CD14-positive monocyte (primary cell): Measurements from ENCODE around the gene MLEC. TPM values are rescaled to one million over a fixed set of nuclear protein-coding genes. Genes with fewer than 3 reads are reported as not detected.
A peak's percentile ranks its signal among the peaks of the same experiment; 100 is the strongest.

Source experiments
- DNase-seq, 3 donors: peaks; one replicate each; pipeline ENCODE4 v3.0.0-alpha.2; 2011 to 2022
- H2AFZ ChIP-seq: 2 replicates; pipeline ENCODE4 v1.6.0; 2012; ENCODE audit warnings: mild to moderate bottlenecking, low read depth, low read length, inconsistent platforms; ENCODE audit not compliant: insufficient read depth, poor library complexity, severe bottlenecking
- H3K27ac ChIP-seq, 2 donors: 1 replicate in 1 of 2; 2 replicates in 1 of 2; pipeline ENCODE4 v1.5.1; 2012 to 2013; ENCODE audit warnings: low read length in 2 of 2, control low read depth in 1 of 2, inconsistent platforms in 1 of 2, low read depth in 1 of 2, mild to moderate bottlenecking in 1 of 2
- H3K27me3 ChIP-seq, 2 donors: one replicate each; pipeline versions ENCODE4 v1.6.0 to v1.6.1; 2011 to 2013; ENCODE audit warnings: low read length in 2 of 2; ENCODE audit not compliant: control insufficient read depth in 2 of 2, insufficient read depth in 2 of 2
- H3K36me3 ChIP-seq, 2 donors: replicated peaks in 1 of 2; 1 replicate in 1 of 2; 2 replicates in 1 of 2; pipeline versions ENCODE4 v1.5.1 to v1.6.1; 2012 to 2013; ENCODE audit warnings: low read length in 2 of 2, control low read depth in 1 of 2, inconsistent platforms in 1 of 2, mild to moderate bottlenecking in 1 of 2; ENCODE audit not compliant: insufficient read depth in 2 of 2, control insufficient read depth in 1 of 2
- H3K4me1 ChIP-seq, 2 donors: 1 replicate in 1 of 2; 2 replicates in 1 of 2; pipeline versions ENCODE4 v1.5.1 to v1.6.1; 2012 to 2013; ENCODE audit warnings: low read length in 2 of 2, control low read depth in 1 of 2, inconsistent platforms in 1 of 2, mild to moderate bottlenecking in 1 of 2, moderate library complexity in 1 of 2; ENCODE audit not compliant: insufficient read depth in 2 of 2, control insufficient read depth in 1 of 2
- H3K4me2 ChIP-seq: replicated peaks from 2 replicates; pipeline ENCODE3; 2012; ENCODE audit warnings: low read length, moderate library complexity, mild to moderate bottlenecking; ENCODE audit not compliant: poor library complexity, severe bottlenecking; ENCODE audit errors: extremely low read depth
- H3K4me3 ChIP-seq, 3 experiments: fragments of 200-600 bp in 1 of 3; sonication (generic) in 1 of 3; replicated peaks in 1 of 3; 1 replicate in 2 of 3; 2 replicates in 1 of 3; pipeline ENCODE4 v1.5.1; 2011 to 2013; ENCODE audit warnings: low read length in 3 of 3, mild to moderate bottlenecking in 3 of 3, control low read depth in 2 of 3, low read depth in 2 of 3, inconsistent platforms in 1 of 3, moderate library complexity in 1 of 3
- H3K79me2 ChIP-seq: 2 replicates; pipeline ENCODE4 v1.6.0; 2012; ENCODE audit warnings: mild to moderate bottlenecking, control low read depth, inconsistent platforms, low read length, moderate library complexity; ENCODE audit not compliant: insufficient read depth
- H3K9ac ChIP-seq: 2 replicates; pipeline ENCODE4 v1.6.0; 2017; ENCODE audit warnings: low read length, mild to moderate bottlenecking; ENCODE audit not compliant: insufficient read depth, poor library complexity, severe bottlenecking
- H3K9me3 ChIP-seq, 2 donors: replicated peaks in 1 of 2; 1 replicate in 1 of 2; 2 replicates in 1 of 2; pipeline versions ENCODE4 v1.5.1 to v1.6.1; 2012 to 2013; ENCODE audit warnings: low read length in 2 of 2, control low read depth in 1 of 2; ENCODE audit not compliant: control insufficient read depth in 1 of 2, insufficient read depth in 1 of 2
- H4K20me1 ChIP-seq: 2 replicates; pipeline ENCODE4 v1.6.0; 2012; ENCODE audit warnings: mild to moderate bottlenecking, low read length, control low read depth, moderate library complexity; ENCODE audit not compliant: insufficient read depth
- H3K27ac Mint-ChIP-seq, 7 donors: one replicate each; pipeline ENCODE4 v1.8.0; 2020; ENCODE audit warnings: mild to moderate bottlenecking in 7 of 7, mixed read lengths in 7 of 7, moderate library complexity in 6 of 7, inconsistent platforms in 2 of 7
- H3K27me3 Mint-ChIP-seq, 3 donors: one replicate each; pipeline ENCODE4 v1.8.0; 2021 to 2022; ENCODE audit warnings: low read depth in 3 of 3, mild to moderate bottlenecking in 3 of 3, mixed read lengths in 3 of 3, moderate library complexity in 3 of 3, inconsistent platforms in 1 of 3
- H3K36me3 Mint-ChIP-seq, 2 donors: one replicate each; pipeline ENCODE4 v1.8.0; 2020; ENCODE audit warnings: mixed read lengths in 2 of 2, inconsistent platforms in 1 of 2, mild to moderate bottlenecking in 1 of 2
- H3K4me1 Mint-ChIP-seq: one replicate; pipeline ENCODE4 v1.8.0; 2020; ENCODE audit warnings: mild to moderate bottlenecking, mixed read lengths
- H3K4me3 Mint-ChIP-seq, 2 donors: one replicate each; pipeline ENCODE4 v1.8.0; 2020; ENCODE audit warnings: mild to moderate bottlenecking in 2 of 2, mixed read lengths in 2 of 2, moderate library complexity in 1 of 2
- H3K9me3 Mint-ChIP-seq, 7 donors: one replicate each; pipeline ENCODE4 v1.8.0; 2020 to 2022; ENCODE audit warnings: mixed read lengths in 7 of 7, mild to moderate bottlenecking in 6 of 7, moderate library complexity in 6 of 7, inconsistent platforms in 2 of 7
- CTCF ChIP-seq: fragments of 200-600 bp; IDR thresholded peaks from one replicate; pipeline ENCODE4 v1.8.0; 2022; ENCODE audit warnings: antibody characterized with exemption, mild to moderate bottlenecking
- WGBS: methylation state at CpG from one replicate; pipeline ENCODE4 v1.1.5; 2013; ENCODE audit warnings: missing lambda C conversion rate; ENCODE audit not compliant: insufficient coverage; 5-methylcytosine and 5-hydroxymethylcytosine counted together
- intact Hi-C, 2 donors: fragments of 100-400 bp; cut with micrococcal nuclease; formaldehyde crosslinking; loops; one replicate each; pipeline versions ENCODE4 v1.15.0 to v1.15.1; 2023
- polyA plus RNA-seq, 3 donors: library from polyadenylated mRNA; depleted of rRNA in 1 of 3; unstranded in 2 of 3; stranded (reverse) in 1 of 3; fragments of 300-500 nt in 2 of 3; fragments of >200 nt in 1 of 3; fragmentation: Illumina TruSeq in 2 of 3; gene quantifications; 1 replicate in 2 of 3; 2 replicates in 1 of 3; pipeline ENCODE4 v1.2.3, GENCODE V29; 2012 to 2021

MLEC gene
- polyA plus RNA-seq, 3 donors = 10.9 to 79.5 (median 65.3) TPM

GRCh38 chr12:120712610-120713009, 25.7 kb downstream of the MLEC start:
- no peak overlapping the region for H3K4me2 ChIP-seq
- no peak overlapping the region for H2AFZ ChIP-seq
- intact Hi-C loops = loop anchor here (2.0 to 5.0 kb wide), 3 partner anchors 35 to 132 kb away; partner anchors contain the start of gene POP5 (in 1 of the 2)
- no peaks in the 10 kb centered on the region for H3K9me3 ChIP-seq
- H3K9ac ChIP-seq = no peak overlapping the region
- no peak for TF ChIP-seq CTCF
- H3K4me1 Mint-ChIP-seq = peaks cover 22% of the 10 kb centered on the region
- H3K4me3 Mint-ChIP-seq = no peak overlapping the region
- H4K20me1 ChIP-seq = peaks cover 10% of the 10 kb centered on the region
- H3K27me3 ChIP-seq = no peaks in the 10 kb centered on the region
- 100% methylated on average over 3 of the region's 6 CpGs for WGBS
- H3K4me1 ChIP-seq = peaks cover 21 to 22% of the 10 kb centered on the region in 2 donors
- H3K27ac Mint-ChIP-seq = no peak overlapping the region
- H3K27ac ChIP-seq = no peak overlapping the region
- DNase-seq = no peak
- peaks cover 25 to 39% of the 10 kb centered on the region in 2 donors for H3K36me3 ChIP-seq
- peaks cover 37% of the 10 kb centered on the region for H3K79me2 ChIP-seq
- no peaks in the 10 kb centered on the region for H3K27me3 Mint-ChIP-seq
- H3K9me3 Mint-ChIP-seq = no peaks in the 10 kb centered on the region
- H3K36me3 Mint-ChIP-seq = peaks cover 41 to 44% of the 10 kb centered on the region in 2 donors
- H3K4me3 ChIP-seq = no peak overlapping the region

GRCh38 chr12:120713861-120714482, 27.0 kb downstream of the MLEC start:
- H3K9ac ChIP-seq = no peak overlapping the region
- H4K20me1 ChIP-seq = peaks cover 10% of the 10 kb centered on the region
- H3K36me3 ChIP-seq = peaks cover 36 to 53% of the 10 kb centered on the region in 2 donors
- H3K4me1 Mint-ChIP-seq = peaks cover 25% of the 10 kb centered on the region
- peaks cover 0 to 1% (median 0%) of the 10 kb centered on the region in 3 donors for H3K27me3 Mint-ChIP-seq
- H3K4me3 ChIP-seq = no peak overlapping the region
- H2AFZ ChIP-seq = no peak overlapping the region
- peak; percentile 94 for TF ChIP-seq CTCF
- H3K27ac ChIP-seq = no peak overlapping the region
- no peaks in the 10 kb centered on the region for H3K9me3 Mint-ChIP-seq
- H3K4me1 ChIP-seq = peaks cover 21 to 22% of the 10 kb centered on the region in 2 donors
- H3K27me3 ChIP-seq = no peaks in the 10 kb centered on the region
- H3K36me3 Mint-ChIP-seq = peaks cover 49 to 55% of the 10 kb centered on the region in 2 donors
- H3K4me2 ChIP-seq = no peak overlapping the region
- H3K27ac Mint-ChIP-seq = no peak overlapping the region
- intact Hi-C loops = loop anchor here (1.0 to 5.0 kb wide), 6 partner anchors 37 to 133 kb away; partner anchors contain the start of gene POP5 (in 1 of the 2)
- no peak overlapping the region for H3K4me3 Mint-ChIP-seq
- no peaks in the 10 kb centered on the region for H3K9me3 ChIP-seq
- DNase-seq = peak; percentile 74 to 88 (median 82)
- H3K79me2 ChIP-seq = peaks cover 42% of the 10 kb centered on the region
- WGBS = 50% methylated on average over 2 of the region's 4 CpGs
